ENCODE measurements around the gene ZNF492. TPM values are rescaled to one million over a fixed set of nuclear protein-coding genes. Genes with fewer than 3 reads are reported as not detected.

Gene ZNF492
- total and polyA plus RNA-seq, 9 of the 15 experiments (the other 6 are each of a cell fraction or from before 2014, with no cell fraction given) = 0.01 to 0.22 (median 0.08) TPM; not detected in 1

GRCh38 chr19:22634450-22634827, 315 bp downstream of the ZNF492 start:
- no peaks in the 10 kb centered on the region for H3K27me3 ChIP-seq (ENCODE audit: control insufficient read depth in 2 of 2, insufficient read depth in 2 of 2, low read length in 2 of 2)
- no peak overlapping the region for H3K9ac ChIP-seq (ENCODE audit: insufficient read depth in 1 of 2, low read depth in 2 of 2, low read length in 2 of 2)
- H3K79me2 ChIP-seq (ENCODE audit: control insufficient read depth, insufficient read depth, low read length) = no peaks in the 10 kb centered on the region
- H3K4me1 ChIP-seq (replicated peaks in 1 of 2; ENCODE audit: control insufficient read depth in 2 of 2, insufficient read depth in 2 of 2, low read length in 2 of 2) = no peaks in the 10 kb centered on the region
- H3K36me3 ChIP-seq (ENCODE audit: control insufficient read depth, insufficient read depth, low read length) = no peaks in the 10 kb centered on the region
- 1% methylated on average over 19 of the region's 24 CpGs for WGBS (ENCODE audit: insufficient coverage, low coverage, missing lambda C conversion rate)
- H3K27ac ChIP-seq (ENCODE audit: extremely low read depth, low read depth, low read length) = no peak overlapping the region
- in situ Hi-C loops (cut with MboI) = no loop called here
- intact Hi-C loops (cut with micrococcal nuclease) = no loop called here
- ChIA-PET POLR2A (no interaction called here), CTCF (ENCODE audit: low intra/inter-chr PET ratio) (no interaction called here)
- TF ChIP-seq XRCC3 (IDR thresholded peaks at IDR 0.05) = no peak
- no peak for TF ChIP-seq KAT8 (IDR thresholded peaks at IDR 0.05; ENCODE audit: low read depth)
- TF ChIP-seq ESRRA (IDR thresholded peaks at IDR 0.05; ENCODE audit: borderline replicate concordance, low read depth) = no peak
- TF ChIP-seq GTF3C2 (IDR thresholded peaks at IDR 0.05; ENCODE audit: borderline replicate concordance, extremely low read depth, insufficient read length) = no peak
- TF ChIP-seq ETV1 (tag; conservative IDR thresholded peaks at IDR 0.05; ENCODE audit: low read depth) = no peak
- no peak for TF ChIP-seq PRMT5 (CRISPR knock-in tag; IDR thresholded peaks at IDR 0.05)
- no peak for TF ChIP-seq IRF9 (tag; IDR thresholded peaks at IDR 0.05)
- TF ChIP-seq XRCC4 (IDR thresholded peaks at IDR 0.05; ENCODE audit: extremely low read depth, insufficient read depth, insufficient read length) = no peak
- no peak for TF ChIP-seq PHTF2 (CRISPR knock-in tag; IDR thresholded peaks at IDR 0.05)
- TF ChIP-seq PTTG1 (tag; IDR thresholded peaks at IDR 0.05; ENCODE audit: low read depth) = no peak
- TF ChIP-seq POLR2G (IDR thresholded peaks at IDR 0.05; ENCODE audit: low read depth, low read length) = no peak
- no peak for TF ChIP-seq CAMTA2 (CRISPR knock-in tag; conservative IDR thresholded peaks at IDR 0.05)
- TF ChIP-seq CREB5 (CRISPR knock-in tag; IDR thresholded peaks at IDR 0.05) = no peak
- TF ChIP-seq SAP30 (IDR thresholded peaks at IDR 0.05; ENCODE audit: borderline replicate concordance, insufficient read depth, low read depth, low read length, poor library complexity, severe bottlenecking) = no peak
- no peak for TF ChIP-seq HSF4 (CRISPR knock-in tag; IDR thresholded peaks at IDR 0.05; ENCODE audit: borderline replicate concordance)
- TF ChIP-seq PHF20 (IDR thresholded peaks at IDR 0.05; ENCODE audit: partially characterized antibody) = no peak
- no TSS peak for BruUV-seq (replicated peaks)
- no peaks in the 10 kb centered on the region for H3K9me1 ChIP-seq (ENCODE audit: control insufficient read depth, insufficient read depth, low read length)
- FAIRE-seq (no peak), DNase-seq (ENCODE audit: extremely low read depth in 1 of 4, low spot score in 3 of 4) (no peak), ATAC-seq (no peak)
- H4K20me1 ChIP-seq (replicated peaks; ENCODE audit: control insufficient read depth, insufficient read depth, low read length) = no peaks in the 10 kb centered on the region
- no peak overlapping the region for H3K4me3 ChIP-seq
- H2AFZ ChIP-seq (ENCODE audit: low read depth, low read length) = no peak overlapping the region
- H3K4me2 ChIP-seq (ENCODE audit: insufficient read depth, low read length) = no peak overlapping the region
- no peaks in the 10 kb centered on the region for H3K9me3 ChIP-seq (replicated peaks; ENCODE audit: control insufficient read depth, insufficient read depth, low read depth, low read length)

Measured in K562 (cell line).